ENCODE results near the gene USP22. TPM values are rescaled to one million over a fixed set of nuclear protein-coding genes. Genes with fewer than 3 reads are reported as not detected.
A peak's percentile ranks its signal among the peaks of the same experiment; 100 is the strongest.

USP22 gene
- total RNA-seq, 3 donors from 2014 or later (not counting 1 experiment from before 2014, with no cell fraction given), result 121 to 155 (median 140) TPM

DNA sequence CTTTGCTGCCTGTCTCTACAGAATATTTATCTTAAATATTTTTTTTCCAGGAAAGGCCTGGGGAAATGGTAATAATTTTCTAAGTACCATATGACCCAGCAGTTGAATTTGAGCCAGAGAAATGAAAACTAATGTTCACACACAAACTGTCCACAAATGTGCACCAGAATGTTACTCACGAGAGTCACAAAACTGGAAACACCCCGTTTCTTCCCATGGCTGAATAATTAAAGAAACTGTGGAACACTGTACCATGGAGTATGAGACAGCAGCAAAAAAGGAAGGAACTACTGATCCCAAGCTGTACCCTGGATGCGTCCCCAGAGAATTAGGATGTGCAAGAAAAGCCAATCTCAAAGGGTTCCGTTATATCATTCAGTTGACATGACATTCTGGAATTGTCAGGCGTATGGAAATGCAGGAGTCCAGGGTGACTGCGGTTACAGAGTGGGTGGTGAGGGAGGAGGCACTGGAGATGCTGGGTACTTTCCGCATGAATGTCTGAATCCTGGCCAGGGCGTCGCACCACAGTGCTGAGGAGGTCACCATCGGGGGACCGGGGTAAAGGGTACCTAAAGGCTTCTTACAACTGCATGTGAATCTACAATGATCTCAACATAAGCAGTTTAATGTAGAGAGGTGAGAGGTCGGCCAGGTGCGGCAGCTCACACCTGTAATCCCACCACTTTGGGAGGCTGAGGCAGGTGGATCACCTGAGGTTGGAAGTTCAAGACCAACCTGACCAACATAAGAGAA is 34.5 kb downstream of the USP22 start:
- H3K36me3 Mint-ChIP-seq, result peaks cover 13% of the 10 kb centered on the region
- H3K9me3 Mint-ChIP-seq, result no peaks in the 10 kb centered on the region
- no peak for ATAC-seq
- TF ChIP-seq, protein P1, sequence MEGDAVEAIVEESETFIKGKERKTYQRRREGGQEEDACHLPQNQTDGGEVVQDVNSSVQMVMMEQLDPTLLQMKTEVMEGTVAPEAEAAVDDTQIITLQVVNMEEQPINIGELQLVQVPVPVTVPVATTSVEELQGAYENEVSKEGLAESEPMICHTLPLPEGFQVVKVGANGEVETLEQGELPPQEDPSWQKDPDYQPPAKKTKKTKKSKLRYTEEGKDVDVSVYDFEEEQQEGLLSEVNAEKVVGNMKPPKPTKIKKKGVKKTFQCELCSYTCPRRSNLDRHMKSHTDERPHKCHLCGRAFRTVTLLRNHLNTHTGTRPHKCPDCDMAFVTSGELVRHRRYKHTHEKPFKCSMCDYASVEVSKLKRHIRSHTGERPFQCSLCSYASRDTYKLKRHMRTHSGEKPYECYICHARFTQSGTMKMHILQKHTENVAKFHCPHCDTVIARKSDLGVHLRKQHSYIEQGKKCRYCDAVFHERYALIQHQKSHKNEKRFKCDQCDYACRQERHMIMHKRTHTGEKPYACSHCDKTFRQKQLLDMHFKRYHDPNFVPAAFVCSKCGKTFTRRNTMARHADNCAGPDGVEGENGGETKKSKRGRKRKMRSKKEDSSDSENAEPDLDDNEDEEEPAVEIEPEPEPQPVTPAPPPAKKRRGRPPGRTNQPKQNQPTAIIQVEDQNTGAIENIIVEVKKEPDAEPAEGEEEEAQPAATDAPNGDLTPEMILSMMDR (IDR thresholded peaks at IDR 0.05), result no peak
- 91% methylated on average over 12 of the region's 13 CpGs for WGBS (ENCODE audit: insufficient coverage)
- H3K4me3 Mint-ChIP-seq, result no peak overlapping the region
- DNase-seq, result no peak
- Histone ChIP-seq H3K4me3 (ENCODE audit: low read length) (no peak overlapping the region), H3K27me3 (ENCODE audit: control insufficient read depth, insufficient read depth, low read length) (no peaks in the 10 kb centered on the region), H3K27ac (ENCODE audit: low read length) (no peak overlapping the region), H3K4me1 (ENCODE audit: control insufficient read depth, insufficient read depth, low read length) (no peaks in the 10 kb centered on the region), H3K36me3 (ENCODE audit: control insufficient read depth, insufficient read depth, low read length) (peaks cover 86% of the 10 kb centered on the region), H3K9me3 (ENCODE audit: control insufficient read depth, insufficient read depth, low read length) (no peaks in the 10 kb centered on the region)
- intact Hi-C loops (cut with micrococcal nuclease), result no loop called here
- H3K27ac Mint-ChIP-seq, result peak overlapping the region in 1 of 2 donors; percentile 66
- H3K4me1 Mint-ChIP-seq, result peaks cover 6 to 8% of the 10 kb centered on the region in 2 donors
- H3K27me3 Mint-ChIP-seq (ENCODE audit: low read depth in 2 of 2), result no peaks in the 10 kb centered on the region

DNA sequence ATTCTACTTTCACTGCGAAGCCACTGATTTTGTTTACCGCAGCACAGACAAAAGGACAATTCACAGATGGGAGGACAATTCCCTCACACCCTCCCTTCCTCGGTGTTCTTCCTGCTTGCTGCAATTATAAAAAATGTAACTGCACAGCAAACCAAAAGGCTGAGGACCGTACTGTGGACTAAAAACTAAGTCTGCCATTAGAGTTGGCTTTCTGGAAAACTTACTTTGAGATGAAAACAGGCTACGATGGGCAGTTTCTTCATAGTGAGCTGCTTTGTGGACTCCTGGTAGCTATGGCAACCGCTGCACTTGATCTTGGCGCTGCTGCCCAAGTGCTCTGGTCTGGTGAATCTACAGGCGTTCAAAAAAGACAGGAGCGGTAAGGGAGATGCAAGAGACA is 35.2 kb downstream of the USP22 start:
- H3K4me3 ChIP-seq (ENCODE audit: low read length), result no peak overlapping the region
- no peaks in the 10 kb centered on the region for H3K27me3 Mint-ChIP-seq (ENCODE audit: low read depth in 2 of 2)
- WGBS (ENCODE audit: insufficient coverage), result 92% methylated on average over 7 of the region's 9 CpGs
- intact Hi-C loops (cut with micrococcal nuclease), result no loop called here
- peaks cover 87% of the 10 kb centered on the region for H3K36me3 ChIP-seq (ENCODE audit: control insufficient read depth, insufficient read depth, low read length)
- peaks cover 4 to 8% of the 10 kb centered on the region in 2 donors for H3K4me1 Mint-ChIP-seq
- H3K9me3 Mint-ChIP-seq, result no peaks in the 10 kb centered on the region
- TF ChIP-seq, protein P1 (IDR thresholded peaks at IDR 0.05), result no peak
- H3K4me3 Mint-ChIP-seq, result no peak overlapping the region
- no peaks in the 10 kb centered on the region for H3K27me3 ChIP-seq (ENCODE audit: control insufficient read depth, insufficient read depth, low read length)
- peak overlapping the region in 1 of 2 donors; percentile 66 for H3K27ac Mint-ChIP-seq
- H3K36me3 Mint-ChIP-seq, result peaks cover 10% of the 10 kb centered on the region
- H3K4me1 ChIP-seq (ENCODE audit: control insufficient read depth, insufficient read depth, low read length), result no peaks in the 10 kb centered on the region
- no peak overlapping the region for H3K27ac ChIP-seq (ENCODE audit: low read length)
- DNase-seq (no peak), ATAC-seq (no peak)
- H3K9me3 ChIP-seq (ENCODE audit: control insufficient read depth, insufficient read depth, low read length), result no peaks in the 10 kb centered on the region

DNA sequence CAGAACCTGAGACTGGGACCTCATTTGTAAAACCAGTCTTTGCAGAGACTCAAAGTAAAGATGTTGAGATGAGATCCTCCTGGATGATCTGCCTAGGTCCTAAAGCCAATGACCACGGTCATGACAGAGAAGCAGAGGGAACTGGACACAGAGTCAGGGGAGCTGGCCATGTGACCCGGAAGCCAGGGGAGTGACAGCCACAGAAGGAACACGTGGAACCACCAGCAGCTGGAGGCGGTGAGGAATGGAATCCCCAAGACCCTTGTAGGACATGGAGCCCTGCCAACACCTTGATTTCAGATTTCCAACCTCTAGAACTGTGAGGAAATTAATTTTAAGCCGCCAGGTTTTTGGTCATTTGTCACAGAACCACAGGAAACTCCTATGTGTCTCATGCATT is 37.0 kb downstream of the USP22 start:
- Mint-ChIP-seq H3K27me3 (ENCODE audit: low read depth in 2 of 2) (no peaks in the 10 kb centered on the region), H3K4me1 (peaks cover 1 to 9% of the 10 kb centered on the region in 2 donors), H3K9me3 (no peaks in the 10 kb centered on the region), H3K4me3 (no peak overlapping the region), H3K36me3 (peaks cover 10% of the 10 kb centered on the region), H3K27ac (no peak overlapping the region)
- no peak for ATAC-seq
- Histone ChIP-seq H3K27ac (ENCODE audit: low read length) (no peak overlapping the region), H3K36me3 (ENCODE audit: control insufficient read depth, insufficient read depth, low read length) (peaks cover 85% of the 10 kb centered on the region), H3K4me1 (ENCODE audit: control insufficient read depth, insufficient read depth, low read length) (no peaks in the 10 kb centered on the region), H3K4me3 (ENCODE audit: low read length) (no peak overlapping the region), H3K27me3 (ENCODE audit: control insufficient read depth, insufficient read depth, low read length) (no peaks in the 10 kb centered on the region), H3K9me3 (ENCODE audit: control insufficient read depth, insufficient read depth, low read length) (no peaks in the 10 kb centered on the region)
- intact Hi-C loops (cut with micrococcal nuclease), result no loop called here
- TF ChIP-seq, protein P1 (IDR thresholded peaks at IDR 0.05), result no peak
- DNase-seq, result no peak
- 98% methylated on average over 5 of the region's 5 CpGs for WGBS (ENCODE audit: insufficient coverage)

DNA sequence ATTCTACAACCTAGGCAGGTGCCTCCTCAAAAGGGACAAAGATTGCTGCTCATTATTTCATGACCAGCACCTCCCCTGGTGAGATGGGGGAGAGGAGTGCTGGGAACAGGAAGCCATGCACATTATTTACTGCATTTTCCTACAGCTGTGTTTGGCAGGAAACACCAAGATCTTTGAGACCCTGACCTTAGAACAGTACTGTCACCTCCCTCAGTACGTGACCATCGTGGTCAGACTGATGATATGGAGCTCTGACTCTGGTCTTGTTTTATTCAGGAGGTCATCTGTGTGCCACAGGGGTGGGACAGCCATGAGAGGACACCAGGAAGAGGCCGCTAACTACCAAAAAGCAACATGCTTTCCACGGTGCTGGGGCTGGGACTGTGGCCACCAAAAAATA is 37.4 kb downstream of the USP22 start:
- TF ChIP-seq, protein P1 (IDR thresholded peaks at IDR 0.05), result no peak
- DNase-seq (no peak), ATAC-seq (no peak)
- H3K4me3 ChIP-seq (ENCODE audit: low read length), result no peak overlapping the region
- H3K36me3 ChIP-seq (ENCODE audit: control insufficient read depth, insufficient read depth, low read length), result peaks cover 80% of the 10 kb centered on the region
- Mint-ChIP-seq H3K27ac (peak overlapping the region in 1 of 2 donors; percentile 18), H3K9me3 (no peaks in the 10 kb centered on the region), H3K27me3 (ENCODE audit: low read depth in 2 of 2) (no peaks in the 10 kb centered on the region), H3K4me1 (peaks cover 0 to 5% of the 10 kb centered on the region in 2 donors), H3K36me3 (peaks cover 10% of the 10 kb centered on the region), H3K4me3 (no peak overlapping the region)
- H3K9me3 ChIP-seq (ENCODE audit: control insufficient read depth, insufficient read depth, low read length), result no peaks in the 10 kb centered on the region
- 53% methylated on average over 4 of the region's 4 CpGs for WGBS (ENCODE audit: insufficient coverage)
- intact Hi-C loops (cut with micrococcal nuclease), result no loop called here
- H3K4me1 ChIP-seq (ENCODE audit: control insufficient read depth, insufficient read depth, low read length), result no peaks in the 10 kb centered on the region
- no peak overlapping the region for H3K27ac ChIP-seq (ENCODE audit: low read length)
- H3K27me3 ChIP-seq (ENCODE audit: control insufficient read depth, insufficient read depth, low read length), result no peaks in the 10 kb centered on the region

Measured in natural killer cell (primary cell).